ENCODE data around the gene GOPC. TPM values are rescaled to one million over a fixed set of nuclear protein-coding genes. Genes with fewer than 3 reads are reported as not detected.

The GOPC gene
- total RNA-seq, 1 experiment from 2014 or later, result 33.5 TPM

GRCh38 chr6:117592983-117593759 lies 9.1 kb downstream of the GOPC start:
- H3K4me1 Mint-ChIP-seq (ENCODE audit: low read depth, unreplicated experiment), result peaks cover 7% of the 10 kb centered on the region
- intact Hi-C loops (cut with micrococcal nuclease; ENCODE audit: unreplicated experiment), result no loop called here
- H3K36me3 Mint-ChIP-seq (ENCODE audit: insufficient read depth, unreplicated experiment), result peaks cover 13% of the 10 kb centered on the region
- CTCF ChIA-PET, result no interaction called here
- no peaks in the 10 kb centered on the region for H3K27me3 Mint-ChIP-seq (ENCODE audit: unreplicated experiment)
- H3K9me3 Mint-ChIP-seq (ENCODE audit: low read depth, unreplicated experiment), result no peaks in the 10 kb centered on the region
- H3K4me3 Mint-ChIP-seq (ENCODE audit: low read depth, unreplicated experiment), result no peak overlapping the region
- TF ChIP-seq, protein P1, sequence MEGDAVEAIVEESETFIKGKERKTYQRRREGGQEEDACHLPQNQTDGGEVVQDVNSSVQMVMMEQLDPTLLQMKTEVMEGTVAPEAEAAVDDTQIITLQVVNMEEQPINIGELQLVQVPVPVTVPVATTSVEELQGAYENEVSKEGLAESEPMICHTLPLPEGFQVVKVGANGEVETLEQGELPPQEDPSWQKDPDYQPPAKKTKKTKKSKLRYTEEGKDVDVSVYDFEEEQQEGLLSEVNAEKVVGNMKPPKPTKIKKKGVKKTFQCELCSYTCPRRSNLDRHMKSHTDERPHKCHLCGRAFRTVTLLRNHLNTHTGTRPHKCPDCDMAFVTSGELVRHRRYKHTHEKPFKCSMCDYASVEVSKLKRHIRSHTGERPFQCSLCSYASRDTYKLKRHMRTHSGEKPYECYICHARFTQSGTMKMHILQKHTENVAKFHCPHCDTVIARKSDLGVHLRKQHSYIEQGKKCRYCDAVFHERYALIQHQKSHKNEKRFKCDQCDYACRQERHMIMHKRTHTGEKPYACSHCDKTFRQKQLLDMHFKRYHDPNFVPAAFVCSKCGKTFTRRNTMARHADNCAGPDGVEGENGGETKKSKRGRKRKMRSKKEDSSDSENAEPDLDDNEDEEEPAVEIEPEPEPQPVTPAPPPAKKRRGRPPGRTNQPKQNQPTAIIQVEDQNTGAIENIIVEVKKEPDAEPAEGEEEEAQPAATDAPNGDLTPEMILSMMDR (IDR thresholded peaks at IDR 0.05; ENCODE audit: unreplicated experiment), result no peak
- DNase-seq, result no peak
- no TSS peak for BruUV-seq (replicated peaks)
- H3K27ac Mint-ChIP-seq (ENCODE audit: unreplicated experiment), result no peak overlapping the region

- H3K36me3 Mint-ChIP-seq (ENCODE audit: insufficient read depth, unreplicated experiment), result peaks cover 13% of the 10 kb centered on the region
- no peak for DNase-seq
- TF ChIP-seq, protein P1 (IDR thresholded peaks at IDR 0.05; ENCODE audit: unreplicated experiment), result no peak
Measured at GRCh38 chr6:117591405-117591804, 10.9 kb downstream of the GOPC start.

GRCh38 chr6:117590447-117590846 lies 11.9 kb downstream of the GOPC start:
- Mint-ChIP-seq H3K27me3 (ENCODE audit: unreplicated experiment) (no peaks in the 10 kb centered on the region), H3K4me1 (ENCODE audit: low read depth, unreplicated experiment) (peaks cover 7% of the 10 kb centered on the region), H3K9me3 (ENCODE audit: low read depth, unreplicated experiment) (no peaks in the 10 kb centered on the region), H3K36me3 (ENCODE audit: insufficient read depth, unreplicated experiment) (peaks cover 16% of the 10 kb centered on the region), H3K4me3 (ENCODE audit: low read depth, unreplicated experiment) (no peak overlapping the region), H3K27ac (ENCODE audit: unreplicated experiment) (peak overlapping the region; percentile 9)
- CTCF ChIA-PET, result no interaction called here
- TF ChIP-seq, protein P1 (IDR thresholded peaks at IDR 0.05; ENCODE audit: unreplicated experiment), result no peak
- intact Hi-C loops (cut with micrococcal nuclease; ENCODE audit: unreplicated experiment), result no loop called here
- BruUV-seq (replicated peaks), result no TSS peak
- DNase-seq, result no peak

More at GRCh38 chr6:117591405-117591804, 10.9 kb downstream of the GOPC start:
- Mint-ChIP-seq H3K4me3 (ENCODE audit: low read depth, unreplicated experiment) (no peak overlapping the region), H3K4me1 (ENCODE audit: low read depth, unreplicated experiment) (peaks cover 7% of the 10 kb centered on the region), H3K27ac (ENCODE audit: unreplicated experiment) (no peak overlapping the region), H3K9me3 (ENCODE audit: low read depth, unreplicated experiment) (no peaks in the 10 kb centered on the region), H3K27me3 (ENCODE audit: unreplicated experiment) (no peaks in the 10 kb centered on the region)
- CTCF ChIA-PET, result no interaction called here
- BruUV-seq (replicated peaks), result no TSS peak
- intact Hi-C loops (cut with micrococcal nuclease; ENCODE audit: unreplicated experiment), result no loop called here

DNA sequence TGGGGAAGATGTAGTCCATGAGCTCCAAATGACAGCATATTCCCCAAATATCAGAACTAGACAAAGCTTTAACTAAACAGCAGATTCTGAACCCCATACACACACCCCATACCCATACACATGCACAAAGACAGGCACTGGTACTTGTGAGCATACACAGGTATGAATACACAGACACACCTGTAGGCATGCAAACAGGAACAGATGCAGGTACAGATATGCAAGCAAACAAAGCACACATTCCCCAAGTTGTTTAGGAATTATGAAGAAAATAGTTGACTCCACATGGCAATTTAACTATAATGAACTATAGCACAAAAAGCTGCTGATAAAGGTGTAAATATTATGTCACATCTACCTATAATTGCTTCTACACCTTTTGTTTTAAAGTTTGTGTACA lies 16.7 kb downstream of the GOPC start:
- no peak overlapping the region for H3K27ac Mint-ChIP-seq (ENCODE audit: unreplicated experiment)

More for the DNA sequence above, 16.7 kb downstream of the GOPC start:
- TF ChIP-seq, protein P1 (IDR thresholded peaks at IDR 0.05; ENCODE audit: unreplicated experiment), result no peak
- no peaks in the 10 kb centered on the region for H3K9me3 Mint-ChIP-seq (ENCODE audit: low read depth, unreplicated experiment)
- no peaks in the 10 kb centered on the region for H3K27me3 Mint-ChIP-seq (ENCODE audit: unreplicated experiment)
- DNase-seq, result no peak
- intact Hi-C loops (cut with micrococcal nuclease; ENCODE audit: unreplicated experiment), result no loop called here
- H3K4me1 Mint-ChIP-seq (ENCODE audit: low read depth, unreplicated experiment), result peaks cover 5% of the 10 kb centered on the region
- CTCF ChIA-PET, result no interaction called here
- no TSS peak for BruUV-seq (replicated peaks)
- H3K4me3 Mint-ChIP-seq (ENCODE audit: low read depth, unreplicated experiment), result no peak overlapping the region
- peaks cover 24% of the 10 kb centered on the region for H3K36me3 Mint-ChIP-seq (ENCODE audit: insufficient read depth, unreplicated experiment)

Data from Calu3 (cell line).